Raji (cell line): ENCODE results near the gene ETFDH.

ENCODE experiments used
- POLR2A ChIP-seq: IDR thresholded peaks from 2 replicates; pipeline ENCODE4 v1.6.1; 2011; ENCODE audit warnings: low read depth, low read length, control low read depth; ENCODE audit not compliant: insufficient read depth

ETFDH gene

DNA sequence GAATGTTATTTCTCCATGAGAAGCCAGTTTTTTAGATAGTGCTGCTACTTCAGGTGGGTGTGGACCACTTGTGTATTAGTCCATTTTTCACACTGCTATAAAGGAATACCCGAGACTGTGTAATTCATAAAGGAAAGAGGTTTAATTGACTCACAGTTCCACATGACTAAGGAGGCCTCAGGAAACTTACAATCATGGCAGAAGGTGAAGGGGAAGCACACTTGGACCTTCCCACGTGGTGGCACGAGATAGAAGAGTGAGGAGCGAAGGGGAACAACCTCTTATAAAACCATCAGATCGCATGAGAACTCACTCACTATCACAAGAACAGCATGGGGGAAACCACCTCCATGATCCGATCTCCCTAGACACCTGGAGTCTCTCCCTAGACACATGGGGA is 54.5 kb downstream of the ETFDH start:
- no peak for TF ChIP-seq POLR2A

DNA sequence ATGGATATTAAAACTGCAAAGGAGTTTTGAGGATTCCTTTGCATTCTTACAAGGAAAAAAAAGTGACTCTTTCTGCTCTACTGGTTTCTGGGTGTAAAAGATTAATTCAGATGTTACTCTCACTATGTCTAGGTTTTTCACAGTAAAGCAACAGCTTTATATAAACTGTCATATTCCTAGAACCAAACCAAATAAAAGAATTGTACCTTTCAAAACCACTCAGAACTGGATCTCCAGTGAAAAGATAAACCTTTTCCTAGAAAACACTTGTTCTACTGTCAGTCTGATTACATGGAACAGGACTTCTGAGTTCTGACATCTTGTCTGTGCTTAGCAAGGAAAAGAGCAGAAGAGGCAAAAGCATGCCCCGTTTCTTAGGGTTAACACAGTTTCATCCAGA is 56.1 kb downstream of the ETFDH start:
- TF ChIP-seq POLR2A, result no peak

DNA sequence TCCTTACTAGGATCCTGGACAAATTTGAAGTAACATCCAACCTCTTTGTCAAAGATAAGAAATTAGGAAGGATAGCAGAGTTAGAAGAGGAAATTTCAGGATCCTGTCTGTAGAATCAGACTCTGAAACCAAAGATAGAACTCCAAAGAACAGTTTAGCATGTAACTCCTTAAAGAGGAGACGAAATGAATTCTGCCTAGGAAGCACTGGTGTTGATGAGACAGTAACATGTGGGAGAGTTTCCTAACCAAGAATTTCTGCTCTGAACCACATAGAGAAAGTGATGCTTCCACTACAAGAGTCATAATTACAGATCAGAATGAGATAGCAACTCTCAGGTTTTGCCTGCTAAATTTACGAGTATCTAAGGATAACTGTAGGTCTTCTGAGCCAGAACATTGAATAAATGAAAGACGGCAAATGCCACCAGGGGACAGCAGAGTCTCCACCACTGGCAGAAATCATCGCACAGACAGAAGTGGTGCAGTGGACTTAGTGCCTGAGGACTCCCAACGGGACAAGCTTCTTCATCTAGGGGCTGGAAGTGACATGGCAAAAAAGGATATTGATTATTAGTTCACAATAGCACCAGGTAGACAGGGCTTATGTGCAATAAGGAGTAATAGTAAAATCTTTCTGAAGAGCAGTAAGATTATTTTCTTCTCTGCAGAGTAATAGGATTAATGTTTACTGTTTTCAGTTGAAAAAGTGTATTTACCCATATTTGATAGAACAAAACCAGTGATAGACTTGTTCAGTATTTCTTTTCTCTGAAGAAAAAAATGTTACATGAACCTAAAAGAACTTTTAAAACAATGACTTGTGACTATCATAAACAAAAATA is 57.8 kb downstream of the ETFDH start:
- TF ChIP-seq POLR2A, result no peak

DNA sequence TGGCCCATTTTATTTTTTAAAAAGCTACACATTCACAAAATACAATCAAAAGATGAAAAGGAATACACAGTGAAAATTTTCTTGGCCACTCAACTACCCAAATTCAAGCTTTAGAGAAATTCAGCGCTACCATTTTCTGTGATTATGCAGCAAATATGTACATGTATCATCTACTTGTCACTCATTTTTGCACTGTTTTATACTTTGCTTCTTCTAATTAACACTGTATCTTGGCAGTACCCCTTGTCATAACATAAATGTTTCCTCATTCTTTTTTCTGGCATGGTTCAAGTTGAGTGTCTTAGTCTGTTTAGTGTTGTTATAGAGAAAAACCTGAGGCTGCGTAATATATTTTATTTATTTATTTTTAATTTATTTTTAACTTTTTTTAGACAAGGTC is 66.8 kb downstream of the ETFDH start:
- TF ChIP-seq POLR2A, result no peak

DNA sequence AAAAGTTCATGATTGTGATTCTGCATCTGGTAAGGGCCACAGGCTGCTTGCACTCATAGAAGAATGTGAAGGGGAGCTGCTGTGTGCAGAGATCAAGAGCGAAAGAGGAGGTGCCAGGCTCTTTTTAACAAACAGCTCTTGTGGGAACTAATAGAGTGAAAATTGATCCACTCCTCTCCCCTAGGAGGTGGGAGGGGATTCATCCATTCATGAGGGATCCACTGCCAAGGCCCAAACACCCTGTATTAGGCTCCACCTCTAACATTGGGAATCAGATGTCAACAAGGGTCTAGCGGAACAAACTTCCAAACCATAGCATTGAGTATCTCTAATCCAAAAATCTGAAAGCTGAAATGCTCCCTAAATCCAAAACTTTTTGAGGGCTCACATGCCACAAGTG is 67.5 kb downstream of the ETFDH start:
- TF ChIP-seq POLR2A, result no peak

DNA sequence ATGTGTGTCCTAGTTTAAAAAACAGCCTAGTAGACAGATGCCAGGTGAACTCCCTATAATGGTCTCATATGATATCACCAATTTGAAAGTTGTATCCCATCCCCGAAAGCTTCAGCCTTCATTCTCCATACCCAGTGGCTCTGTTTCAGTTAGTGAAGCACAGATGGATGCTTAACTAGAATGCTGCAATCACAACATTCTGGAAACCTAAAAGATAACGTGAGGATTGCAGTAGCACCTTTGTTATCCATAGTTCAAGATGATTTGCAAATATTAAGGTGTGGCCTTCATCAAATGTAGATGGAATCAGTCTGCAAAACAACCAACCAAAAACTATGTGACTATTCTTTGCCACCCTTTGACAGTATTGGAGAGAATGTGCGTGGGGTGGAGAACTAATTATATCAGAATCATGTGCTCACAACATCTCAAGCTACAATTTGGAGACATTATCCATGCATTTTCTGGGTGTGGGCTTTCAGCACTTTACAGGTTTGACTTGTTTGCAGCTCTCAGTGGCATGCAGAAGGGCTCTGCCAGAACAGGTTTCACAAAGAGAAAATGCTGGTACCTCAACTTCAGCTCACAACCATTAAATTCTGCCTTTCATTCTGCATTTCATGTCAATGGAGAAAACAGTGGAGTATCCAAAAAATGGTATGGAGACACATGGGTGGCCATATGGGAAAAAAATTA is 69.4 kb downstream of the ETFDH start:
- TF ChIP-seq POLR2A, result no peak

DNA sequence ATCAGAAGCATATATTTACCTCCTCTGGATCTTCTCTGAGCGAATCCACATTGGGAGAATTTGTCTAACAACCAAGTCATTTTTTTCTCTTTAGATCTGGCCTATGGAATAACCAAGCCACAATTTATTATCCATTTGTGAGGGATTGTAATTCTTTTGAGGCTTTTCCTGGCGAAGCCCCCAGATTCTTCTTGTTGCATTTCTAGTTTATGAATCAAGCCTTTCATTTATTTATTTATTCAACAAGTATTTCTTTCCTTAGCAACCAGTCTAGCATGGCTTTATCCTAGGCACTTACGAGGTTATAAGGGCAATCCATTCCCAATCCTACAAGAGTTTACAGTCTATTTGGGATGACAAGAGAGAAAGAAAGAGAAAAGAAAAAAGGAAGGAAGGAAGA is 78.3 kb downstream of the ETFDH start:
- no peak for TF ChIP-seq POLR2A

DNA sequence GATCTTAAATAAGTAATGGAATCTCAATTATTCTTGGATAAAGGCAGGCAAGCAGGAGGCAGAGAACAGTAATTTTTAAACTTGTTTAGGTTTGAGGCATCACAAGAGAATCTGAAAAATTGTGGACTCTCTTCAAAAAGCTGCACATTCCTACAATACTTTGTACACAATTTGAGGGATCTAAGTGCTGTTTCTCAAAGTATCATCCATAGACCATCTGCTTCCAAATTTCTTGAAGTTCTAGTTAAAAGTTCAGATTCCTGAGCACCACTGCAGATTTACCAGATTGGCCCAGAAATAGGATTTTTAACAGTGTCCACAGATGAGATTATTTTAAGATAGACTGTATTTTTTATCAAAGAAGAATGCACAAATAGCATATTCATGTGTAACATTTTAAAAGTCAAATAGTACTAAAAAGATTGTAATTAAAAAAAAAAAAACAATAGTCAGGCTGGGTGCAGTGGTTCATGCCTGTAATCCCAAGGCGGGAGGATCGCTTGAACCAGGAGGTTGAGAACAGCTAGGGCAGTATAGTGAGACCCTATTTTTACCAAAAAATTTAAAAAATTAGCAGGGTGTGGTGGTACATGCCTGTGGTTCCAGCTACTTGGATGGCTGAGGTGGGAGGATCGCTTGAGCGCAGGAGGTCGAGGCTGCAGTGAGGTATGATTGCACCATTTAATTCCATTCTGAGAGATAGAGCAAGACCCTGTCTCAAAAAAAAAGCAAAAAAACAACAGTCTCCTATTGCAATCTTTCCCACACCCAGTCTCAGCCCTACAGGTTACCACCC is 82.5 kb downstream of the ETFDH start:
- no peak for TF ChIP-seq POLR2A

DNA sequence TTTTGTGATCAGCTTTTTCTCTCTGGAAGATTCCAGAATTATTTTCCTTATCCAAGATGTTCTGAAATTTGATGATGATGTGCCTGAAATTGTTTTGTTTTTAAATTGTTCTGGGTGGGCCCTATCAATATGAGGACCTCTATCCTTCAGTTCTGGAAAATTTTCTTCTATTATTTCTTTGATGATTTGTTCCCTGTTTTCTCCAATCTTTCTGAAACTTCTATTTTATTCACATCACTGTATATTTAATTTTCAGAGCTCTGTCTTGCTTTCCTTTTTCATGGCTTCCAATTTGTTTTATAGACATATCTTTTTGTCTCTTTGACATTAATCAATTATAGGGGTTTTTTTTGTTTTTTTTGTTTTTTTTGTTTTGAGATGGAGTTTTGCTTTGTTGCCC is 84.5 kb downstream of the ETFDH start:
- TF ChIP-seq POLR2A, result no peak

DNA sequence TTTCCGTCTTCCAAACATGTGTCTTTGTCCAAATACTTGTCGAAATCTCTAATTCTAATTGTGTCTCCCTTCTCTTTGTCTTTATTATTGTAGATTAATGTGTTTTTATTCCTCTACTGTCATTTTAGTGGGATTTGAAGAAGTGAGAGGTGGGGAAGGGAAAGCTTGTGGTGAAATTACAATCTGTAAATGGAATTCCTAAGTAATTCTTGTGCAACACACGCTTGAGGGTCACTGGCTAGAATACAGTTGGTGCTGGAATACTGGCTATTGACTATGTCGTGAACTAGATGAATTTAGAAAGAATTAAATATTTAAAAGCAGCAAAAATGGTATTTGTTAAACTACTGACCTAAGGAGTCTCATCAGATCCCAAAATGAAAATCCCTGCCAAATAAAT is 86.0 kb downstream of the ETFDH start:
- no peak for TF ChIP-seq POLR2A

DNA sequence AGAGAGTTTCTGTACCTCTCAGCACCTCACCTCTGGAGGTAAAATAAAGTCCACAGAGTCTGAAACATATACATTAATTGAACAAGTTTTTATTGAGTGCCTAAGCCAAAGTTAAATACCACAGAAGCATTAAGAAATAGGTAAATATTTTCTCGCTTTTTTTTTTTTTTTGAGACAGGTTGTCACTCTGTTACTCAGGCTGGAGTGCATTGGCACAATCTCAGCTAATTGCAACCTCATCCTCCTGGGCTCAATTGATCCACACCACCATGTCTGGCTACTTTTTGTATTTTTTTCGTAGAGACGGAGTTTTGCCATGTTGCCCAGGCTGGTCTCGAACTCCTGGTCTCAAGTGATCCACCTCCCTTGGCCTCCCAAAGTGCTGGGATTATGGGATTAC is 86.6 kb downstream of the ETFDH start:
- no peak for TF ChIP-seq POLR2A
